CD4-positive, alpha-beta T cell treated with Interleukin-2 at 100 ng/mL for 4 hours (primary cell): ENCODE data around the gene CACNA1C.

Experiments used
- DNase-seq: peaks from one replicate; pipeline ENCODE4 v3.0.0-alpha.2; 2020; ENCODE audit warnings: low spot score

Gene CACNA1C

GRCh38 chr12:2523844-2524243 is 471.1 kb downstream of the CACNA1C start:
- DNase-seq: no peak

GRCh38 chr12:2526371-2526770 is 473.6 kb downstream of the CACNA1C start:
- no peak for DNase-seq

DNA sequence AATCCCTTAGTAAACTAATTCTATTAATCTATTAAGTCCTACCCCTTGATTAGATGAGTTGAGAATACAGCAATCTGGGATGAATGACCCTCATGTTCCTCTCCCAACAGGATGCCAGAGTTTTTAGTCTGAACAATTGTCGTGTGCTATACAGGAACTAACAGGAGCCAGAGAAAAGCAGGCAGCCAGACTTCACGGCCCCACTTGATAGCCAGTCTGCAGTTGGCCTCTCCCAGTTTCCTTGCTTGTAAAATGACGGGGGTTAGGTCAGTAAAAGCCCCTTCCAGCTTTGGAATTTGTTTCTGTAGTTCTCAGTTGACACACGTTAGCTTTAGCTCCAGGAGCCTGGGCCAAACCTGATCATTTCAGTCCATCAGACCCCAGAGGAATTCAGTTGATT is 475.2 kb downstream of the CACNA1C start:
- DNase-seq: no peak

DNA sequence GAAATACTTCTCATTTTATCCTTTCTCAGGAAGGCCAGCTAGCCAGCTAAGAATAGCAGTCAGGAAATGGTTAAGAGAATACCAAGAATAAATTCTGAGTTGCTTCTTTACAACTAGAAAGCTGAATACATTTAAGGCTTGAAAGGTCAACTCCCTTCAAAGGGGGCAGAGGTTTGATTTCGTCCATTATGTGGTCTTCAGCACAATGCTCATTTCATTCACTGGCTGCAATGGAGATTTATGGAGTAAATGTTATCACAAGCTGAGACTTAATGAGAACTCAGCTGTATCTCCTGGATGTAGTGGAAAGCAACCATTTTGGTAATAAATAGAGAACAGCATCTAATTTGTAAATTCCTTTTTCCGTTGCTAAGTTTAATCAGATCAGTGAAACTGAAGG is 477.0 kb downstream of the CACNA1C start:
- no peak for DNase-seq

- no peak for DNase-seq
Measured at GRCh38 chr12:2531371-2531770, 478.6 kb downstream of the CACNA1C start.

DNA sequence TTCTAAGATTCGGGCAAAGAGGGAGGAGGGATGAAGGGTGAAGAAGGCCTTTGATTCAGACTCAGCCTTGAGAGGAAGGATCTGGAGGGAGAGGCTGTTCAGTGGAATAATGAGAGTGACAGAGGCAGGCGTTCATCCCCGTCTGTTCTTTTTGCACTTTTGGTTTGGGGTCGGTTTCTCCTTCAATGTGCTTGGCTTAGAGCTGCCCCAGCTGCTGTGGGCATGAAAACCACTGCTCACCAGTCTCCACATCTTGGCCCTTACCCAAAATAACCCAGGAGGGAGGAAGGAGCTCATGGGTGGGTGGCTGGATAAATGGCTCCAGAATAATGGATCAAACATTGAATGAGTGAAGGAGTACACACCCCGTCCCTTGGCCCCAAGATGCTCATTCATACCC is 480.2 kb downstream of the CACNA1C start:
- no peak for DNase-seq

DNA sequence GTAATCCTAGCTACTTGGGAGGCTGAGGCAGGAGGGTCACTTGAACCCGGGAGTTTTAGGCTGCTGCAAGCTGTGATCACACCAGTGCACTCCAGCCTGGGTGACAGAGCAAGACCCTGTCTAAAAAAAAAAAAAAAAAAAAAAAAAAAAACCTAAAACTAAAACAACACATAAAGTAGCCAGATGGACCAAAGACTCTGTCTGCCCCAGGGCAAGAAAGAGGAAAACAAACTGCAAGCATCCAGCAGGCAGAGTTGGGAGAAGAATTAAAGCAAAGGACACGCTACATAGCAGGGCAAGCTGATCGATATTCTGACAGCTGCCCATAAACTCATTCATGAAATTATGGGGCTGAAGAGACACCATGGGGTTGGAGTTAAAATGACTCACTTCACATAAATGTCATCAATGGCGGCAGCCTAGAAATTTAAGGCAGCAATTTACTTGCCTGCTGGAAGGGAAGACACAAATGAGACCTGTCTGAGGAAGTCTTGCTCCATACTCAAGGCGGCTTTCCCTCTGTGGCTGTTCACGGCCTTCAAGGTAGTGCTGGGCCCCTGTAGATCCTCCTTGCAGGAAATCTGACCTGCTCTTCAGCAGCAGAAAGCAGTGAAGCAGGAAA is 482.9 kb downstream of the CACNA1C start:
- DNase-seq: no peak

DNA sequence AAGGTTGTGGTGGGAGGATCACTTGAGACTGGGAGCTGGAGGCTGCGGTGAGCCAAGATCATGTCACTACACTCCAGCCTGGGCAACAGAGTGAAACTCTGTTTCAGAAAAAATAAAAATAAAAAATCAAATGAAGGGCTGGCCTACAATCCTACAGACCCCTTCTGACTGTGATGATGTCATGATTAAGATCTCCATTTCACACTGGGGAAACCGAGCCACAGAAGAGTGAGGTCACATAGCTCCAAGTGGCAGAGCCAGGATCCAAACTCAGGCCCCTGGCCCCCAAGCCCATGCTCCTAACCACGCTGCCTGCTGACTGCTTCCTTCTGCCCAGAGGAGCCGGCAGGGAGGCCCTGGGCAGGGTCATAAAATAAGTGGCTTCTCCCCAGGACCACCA is 483.9 kb downstream of the CACNA1C start:
- no peak for DNase-seq

DNA sequence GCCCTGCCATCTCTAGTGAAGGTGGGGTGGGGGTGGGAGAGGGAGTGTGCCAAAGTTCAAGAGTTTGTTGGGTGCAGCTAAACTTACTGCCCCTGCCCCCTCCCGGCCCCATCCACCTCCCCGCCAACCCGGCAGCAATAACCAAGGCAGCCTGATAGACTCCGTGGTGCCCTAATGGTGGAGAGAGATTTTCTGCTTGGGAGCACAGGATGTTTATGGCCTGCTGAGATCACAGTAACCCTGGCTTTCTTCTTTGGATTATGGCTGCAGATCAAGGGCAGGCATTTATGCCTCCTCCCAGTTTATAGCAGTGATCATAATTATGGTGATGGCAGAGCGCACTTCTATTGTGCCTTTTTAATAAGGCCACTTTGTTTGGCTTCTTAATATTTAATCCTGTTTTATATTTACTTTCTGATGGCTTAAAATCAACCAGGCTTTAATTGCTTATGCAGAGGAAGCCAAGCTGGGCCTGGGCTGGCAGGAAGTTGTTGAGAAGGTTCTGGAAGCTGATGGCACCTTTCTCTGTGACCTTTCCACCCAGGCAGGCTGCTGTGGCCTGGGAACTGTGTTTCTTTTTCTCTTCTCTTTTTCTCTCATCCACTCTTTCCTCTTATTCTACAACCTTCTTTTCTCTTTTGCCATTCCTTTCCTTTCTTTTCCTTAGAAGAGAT is 485.2 kb downstream of the CACNA1C start:
- no peak for DNase-seq

- no peak for DNase-seq
Measured at GRCh38 chr12:2539938-2540337, 487.2 kb downstream of the CACNA1C start.

DNA sequence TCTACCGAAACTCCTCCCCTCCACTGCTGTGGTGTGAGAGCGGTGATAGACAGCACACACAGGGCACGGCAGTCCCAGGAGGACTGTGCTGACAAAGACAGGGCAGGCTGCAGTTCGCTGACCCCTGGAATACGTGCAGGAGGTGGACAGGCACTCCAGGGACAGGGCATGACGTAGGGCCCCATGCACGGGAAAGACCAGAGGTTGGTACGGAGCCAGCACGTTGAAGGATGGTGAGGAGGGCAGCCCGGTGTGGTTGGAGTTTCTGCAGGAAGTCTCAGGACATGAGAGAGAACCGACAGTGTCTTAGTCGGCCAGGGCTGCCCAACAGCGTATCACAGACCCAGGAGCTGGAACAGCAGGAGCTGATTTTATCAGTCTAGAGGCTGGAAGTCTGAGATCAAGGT is 487.8 kb downstream of the CACNA1C start:
- DNase-seq: no peak

DNA sequence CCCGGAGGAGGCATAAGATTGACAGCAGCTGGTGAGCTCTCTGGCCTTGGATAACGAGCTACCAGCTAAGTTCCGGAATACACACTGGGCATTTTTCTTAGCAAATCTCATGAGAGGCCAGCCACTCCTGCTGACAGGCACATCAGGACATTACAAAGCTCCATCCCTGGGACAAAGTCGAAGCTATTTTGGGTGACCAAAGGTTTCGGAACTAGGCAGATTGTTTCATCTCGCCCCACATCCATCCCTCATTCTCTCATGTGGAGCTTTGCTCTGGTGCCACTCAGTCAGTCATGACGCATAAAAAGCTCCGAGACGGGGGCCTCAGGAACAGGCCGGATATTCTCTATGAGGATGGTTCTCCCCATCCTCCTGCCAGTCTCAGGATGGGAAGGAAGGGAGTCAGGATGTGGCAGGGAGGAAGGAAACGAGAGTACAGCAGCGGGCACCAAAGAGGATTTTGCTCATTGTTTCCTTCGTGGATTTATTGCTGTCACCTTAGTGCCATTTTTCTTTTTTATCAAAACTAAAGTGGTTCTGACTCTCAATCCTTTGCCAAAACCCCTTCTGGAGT is 488.9 kb downstream of the CACNA1C start:
- no peak for DNase-seq

DNA sequence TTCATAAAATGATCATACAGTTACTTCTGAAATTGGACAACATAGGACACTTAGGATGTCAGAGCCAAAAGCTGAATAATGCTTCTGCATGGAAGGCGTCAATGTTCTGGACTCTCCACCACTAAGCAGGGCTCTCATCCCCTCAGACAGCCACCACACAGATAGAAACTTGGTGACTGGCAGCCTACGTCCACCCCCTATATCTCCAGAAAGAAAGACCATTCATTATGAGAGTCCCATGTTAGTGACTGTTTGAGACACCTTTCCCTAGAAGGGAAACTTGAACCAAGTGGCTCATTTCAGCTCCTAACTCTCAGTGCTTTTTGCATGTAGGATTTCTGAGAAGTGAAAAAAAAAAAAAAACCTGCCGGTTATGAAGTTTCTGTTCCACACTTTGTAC is 491.0 kb downstream of the CACNA1C start:
- no peak for DNase-seq

GRCh38 chr12:2544230-2544629 is 491.4 kb downstream of the CACNA1C start:
- DNase-seq: no peak

DNA sequence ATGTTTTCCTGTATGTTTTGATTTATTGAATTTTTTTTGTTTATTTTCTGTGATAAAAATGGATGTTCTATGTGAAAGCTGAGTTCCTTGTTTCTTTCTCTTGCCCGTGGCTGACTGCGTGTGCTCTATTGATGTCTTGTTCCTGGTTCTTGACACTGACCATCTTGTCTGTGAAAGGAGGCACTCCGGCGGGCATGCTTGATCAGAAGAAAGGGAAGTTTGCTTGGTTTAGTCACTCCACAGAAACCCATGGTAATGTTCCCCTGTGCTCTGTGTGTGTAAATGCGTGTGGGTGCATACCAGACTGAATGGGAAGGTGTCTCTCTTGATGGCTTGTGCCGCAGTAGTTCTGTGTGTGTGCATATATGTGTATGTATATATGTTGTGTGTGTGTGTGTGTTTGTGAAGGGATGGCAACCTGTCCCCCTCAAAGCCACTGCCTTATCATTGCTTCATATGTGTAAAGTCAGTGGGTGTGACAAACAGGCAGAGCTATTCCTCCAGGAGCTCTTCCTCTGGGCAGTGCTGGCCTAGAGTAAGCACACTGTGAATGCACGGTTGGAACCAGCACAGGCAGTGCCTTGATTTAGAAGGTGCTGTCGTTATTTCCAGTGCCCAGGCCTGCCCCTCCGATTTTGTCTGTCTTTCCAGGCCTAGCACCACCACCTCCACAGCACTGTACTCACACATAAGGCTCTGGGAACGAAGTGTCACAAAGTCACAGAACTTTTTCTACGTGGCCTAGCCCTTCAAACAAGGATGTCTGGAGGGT is 494.7 kb downstream of the CACNA1C start:
- no peak for DNase-seq

GRCh38 chr12:2548081-2548480 is 495.3 kb downstream of the CACNA1C start:
- no peak for DNase-seq

GRCh38 chr12:2550561-2551411 is 498.0 kb downstream of the CACNA1C start:
- DNase-seq: no peak

GRCh38 chr12:2551412-2551900 is 498.7 kb downstream of the CACNA1C start:
- no peak for DNase-seq

GRCh38 chr12:2552000-2552756 is 499.4 kb downstream of the CACNA1C start:
- no peak for DNase-seq

- no peak for DNase-seq
Measured at GRCh38 chr12:2553388-2554126, 500.8 kb downstream of the CACNA1C start.
